ENCODE results near the gene CALML3. TPM values are rescaled to one million over a fixed set of nuclear protein-coding genes. Genes with fewer than 3 reads are reported as not detected.

Gene CALML3
- total and polyA plus RNA-seq, 2 of the 8 experiments (the other 6 are each of a cell fraction or from before 2014, with no cell fraction given), result not detected

- TF ChIP-seq, protein P1, sequence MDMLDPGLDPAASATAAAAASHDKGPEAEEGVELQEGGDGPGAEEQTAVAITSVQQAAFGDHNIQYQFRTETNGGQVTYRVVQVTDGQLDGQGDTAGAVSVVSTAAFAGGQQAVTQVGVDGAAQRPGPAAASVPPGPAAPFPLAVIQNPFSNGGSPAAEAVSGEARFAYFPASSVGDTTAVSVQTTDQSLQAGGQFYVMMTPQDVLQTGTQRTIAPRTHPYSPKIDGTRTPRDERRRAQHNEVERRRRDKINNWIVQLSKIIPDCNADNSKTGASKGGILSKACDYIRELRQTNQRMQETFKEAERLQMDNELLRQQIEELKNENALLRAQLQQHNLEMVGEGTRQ (IDR thresholded peaks at IDR 0.05; ENCODE audit: low read length), result no peak
- TF ChIP-seq SP2 (IDR thresholded peaks at IDR 0.05; ENCODE audit: low read length) (no peak), TAF1 (IDR thresholded peaks at IDR 0.05; ENCODE audit: low read depth, low read length) (no peak), POLR2A (IDR thresholded peaks at IDR 0.05; ENCODE audit: control extremely low read depth in 1 of 2, low read depth in 2 of 2, low read length in 2 of 2) (no peak), GTF2F1 (IDR thresholded peaks at IDR 0.05; ENCODE audit: borderline replicate concordance, low read depth, low read length) (no peak), MAFK (IDR thresholded peaks at IDR 0.05; ENCODE audit: low read depth, low read length) (no peak)
These were observed 26.6 kb upstream of the CALML3 start (continued) for GRCh38 chr10:5497948-5498730.

Data from H1 (cell line).